Measurements from ENCODE around the gene MSN.

DNA sequence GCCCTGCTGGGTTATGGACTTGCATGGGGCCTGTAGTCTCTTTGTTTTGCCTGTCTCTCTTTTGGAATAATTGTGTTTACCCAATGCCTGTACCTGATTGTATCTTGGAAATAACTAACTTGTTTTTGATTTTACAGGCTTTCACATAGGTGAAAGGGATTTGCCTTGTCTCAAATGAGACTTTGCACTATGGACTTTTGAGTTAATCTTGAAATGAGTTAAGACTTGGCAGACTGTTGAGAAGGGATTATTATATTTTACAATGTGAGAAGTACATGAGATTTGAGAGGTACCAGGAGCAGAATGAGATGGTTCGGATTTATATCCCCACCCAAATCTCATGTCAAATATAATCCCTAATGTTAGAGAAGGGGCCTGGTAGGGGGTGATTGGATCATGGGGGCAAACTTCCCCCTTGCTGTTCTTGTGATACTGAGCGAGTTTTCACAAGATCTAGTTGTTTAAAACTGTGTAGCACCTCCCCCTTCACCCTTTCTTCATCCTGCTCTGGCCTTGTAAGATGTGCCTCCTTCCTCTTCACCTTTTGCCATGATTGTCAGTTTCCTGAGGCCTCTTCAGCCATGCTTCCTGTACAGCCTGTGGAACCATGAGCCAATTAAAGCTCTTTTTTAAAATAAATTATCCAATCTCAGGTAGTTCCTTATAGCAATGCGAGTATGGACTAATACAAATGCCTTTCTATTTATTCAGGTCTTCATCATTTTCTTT, 102.3 kb downstream of the MSN start:
- TF ChIP-seq, protein P1, sequence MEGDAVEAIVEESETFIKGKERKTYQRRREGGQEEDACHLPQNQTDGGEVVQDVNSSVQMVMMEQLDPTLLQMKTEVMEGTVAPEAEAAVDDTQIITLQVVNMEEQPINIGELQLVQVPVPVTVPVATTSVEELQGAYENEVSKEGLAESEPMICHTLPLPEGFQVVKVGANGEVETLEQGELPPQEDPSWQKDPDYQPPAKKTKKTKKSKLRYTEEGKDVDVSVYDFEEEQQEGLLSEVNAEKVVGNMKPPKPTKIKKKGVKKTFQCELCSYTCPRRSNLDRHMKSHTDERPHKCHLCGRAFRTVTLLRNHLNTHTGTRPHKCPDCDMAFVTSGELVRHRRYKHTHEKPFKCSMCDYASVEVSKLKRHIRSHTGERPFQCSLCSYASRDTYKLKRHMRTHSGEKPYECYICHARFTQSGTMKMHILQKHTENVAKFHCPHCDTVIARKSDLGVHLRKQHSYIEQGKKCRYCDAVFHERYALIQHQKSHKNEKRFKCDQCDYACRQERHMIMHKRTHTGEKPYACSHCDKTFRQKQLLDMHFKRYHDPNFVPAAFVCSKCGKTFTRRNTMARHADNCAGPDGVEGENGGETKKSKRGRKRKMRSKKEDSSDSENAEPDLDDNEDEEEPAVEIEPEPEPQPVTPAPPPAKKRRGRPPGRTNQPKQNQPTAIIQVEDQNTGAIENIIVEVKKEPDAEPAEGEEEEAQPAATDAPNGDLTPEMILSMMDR (optimal IDR thresholded peaks at IDR 0.05 in 1 of 3, IDR thresholded peaks at IDR 0.05 in 1 of 3, conservative IDR thresholded peaks at IDR 0.05 in 1 of 3; ENCODE audit: extremely low read depth in 1 of 3, insufficient read depth in 2 of 3, low read length in 3 of 3) = no peak
- TF ChIP-seq EZH2 (IDR thresholded peaks at IDR 0.05; ENCODE audit: low read length) = no peak

All from keratinocyte (primary cell).